Lung (tissue), 12 donors: Measurements from ENCODE around the gene B3GALNT2. TPM values are rescaled to one million over a fixed set of nuclear protein-coding genes. Genes with fewer than 3 reads are reported as not detected.

ENCODE experiments used
- ATAC-seq: fragments of 200-7000 bp; cut with Tn5 transposase; one replicate; pipeline ENCODE4 v1.9.1; 2020; ENCODE audit warnings: moderate number of reproducible peaks; ENCODE audit not compliant: insufficient read depth, low FRiP score
- DNase-seq, 3 donors: peaks; one replicate each; pipeline ENCODE4 v3.0.0-alpha.2; 2013 to 2017
- H3K27ac ChIP-seq, 2 donors: one replicate each; pipeline ENCODE4 v1.5.1; 2013; ENCODE audit warnings: mild to moderate bottlenecking in 2 of 2, moderate library complexity in 2 of 2, control low read depth in 1 of 2, inconsistent platforms in 1 of 2, low read depth in 1 of 2, low read length in 1 of 2
- H3K27me3 ChIP-seq, 3 donors: one replicate each; pipeline ENCODE4 v1.5.1; 2013; ENCODE audit warnings: low read length in 2 of 3; ENCODE audit not compliant: control insufficient read depth in 3 of 3, insufficient read depth in 3 of 3
- H3K36me3 ChIP-seq, 4 donors: one replicate each; pipeline ENCODE4 v1.5.1; 2013; ENCODE audit warnings: low read length in 4 of 4, mild to moderate bottlenecking in 1 of 4, moderate library complexity in 1 of 4; ENCODE audit not compliant: control insufficient read depth in 4 of 4, insufficient read depth in 4 of 4
- H3K4me1 ChIP-seq, 5 donors: one replicate each; pipeline ENCODE4 v1.5.1; 2013; ENCODE audit warnings: low read length in 5 of 5, mild to moderate bottlenecking in 2 of 5, moderate library complexity in 1 of 5; ENCODE audit not compliant: control insufficient read depth in 5 of 5, insufficient read depth in 5 of 5
- H3K4me3 ChIP-seq: one replicate; pipeline ENCODE4 v1.5.1; 2013; ENCODE audit warnings: mild to moderate bottlenecking, control low read depth, moderate library complexity
- H3K9ac ChIP-seq, 2 donors: one replicate each; pipeline ENCODE4 v1.5.1; 2013; ENCODE audit warnings: low read length in 2 of 2, control low read depth in 1 of 2; ENCODE audit not compliant: insufficient read depth in 1 of 2
- H3K9me3 ChIP-seq, 4 donors: one replicate each; pipeline ENCODE4 v1.5.1; 2013; ENCODE audit warnings: low read length in 3 of 4, mild to moderate bottlenecking in 1 of 4, moderate library complexity in 1 of 4; ENCODE audit not compliant: control insufficient read depth in 4 of 4, insufficient read depth in 3 of 4
- WGBS, 2 donors: extraction: QIAGEN DNeasy Blood & Tissue Kit; methylation state at CpG; one replicate each; pipeline ENCODE4 v1.1.7; 2013; 5-methylcytosine and 5-hydroxymethylcytosine counted together
- polyA plus RNA-seq, 2 donors: library from polyadenylated mRNA; stranded (reverse); fragments of 200-250 nt; gene quantifications; one replicate each; pipeline ENCODE4 v1.2.1, GENCODE V29; 2013
- total RNA-seq, 2 donors: library from RNA; depleted of rRNA in 1 of 2; stranded (reverse); fragments of >200 nt in 1 of 2; gene quantifications; one replicate each; pipeline ENCODE4 v1.2.1, GENCODE V29; 2014 to 2021
- TF ChIP-seq, protein P1 (sequence below): IDR thresholded peaks from 2 replicates; pipeline ENCODE4 v1.5.1; 2012; ENCODE audit warnings: mild to moderate bottlenecking; ENCODE audit errors: control extremely low read depth, extremely low read depth
- donor health status: control.
- donor health status: control.
- donor health status: Bipolar disorder and iron deficiency.
- donor health status: healthy.
- donor health status: DM: yes; HTN: yes; CAD: no.

The B3GALNT2 gene
- total and polyA plus RNA-seq, 4 donors, result 2.3 to 30.8 (median 11.3) TPM

DNA sequence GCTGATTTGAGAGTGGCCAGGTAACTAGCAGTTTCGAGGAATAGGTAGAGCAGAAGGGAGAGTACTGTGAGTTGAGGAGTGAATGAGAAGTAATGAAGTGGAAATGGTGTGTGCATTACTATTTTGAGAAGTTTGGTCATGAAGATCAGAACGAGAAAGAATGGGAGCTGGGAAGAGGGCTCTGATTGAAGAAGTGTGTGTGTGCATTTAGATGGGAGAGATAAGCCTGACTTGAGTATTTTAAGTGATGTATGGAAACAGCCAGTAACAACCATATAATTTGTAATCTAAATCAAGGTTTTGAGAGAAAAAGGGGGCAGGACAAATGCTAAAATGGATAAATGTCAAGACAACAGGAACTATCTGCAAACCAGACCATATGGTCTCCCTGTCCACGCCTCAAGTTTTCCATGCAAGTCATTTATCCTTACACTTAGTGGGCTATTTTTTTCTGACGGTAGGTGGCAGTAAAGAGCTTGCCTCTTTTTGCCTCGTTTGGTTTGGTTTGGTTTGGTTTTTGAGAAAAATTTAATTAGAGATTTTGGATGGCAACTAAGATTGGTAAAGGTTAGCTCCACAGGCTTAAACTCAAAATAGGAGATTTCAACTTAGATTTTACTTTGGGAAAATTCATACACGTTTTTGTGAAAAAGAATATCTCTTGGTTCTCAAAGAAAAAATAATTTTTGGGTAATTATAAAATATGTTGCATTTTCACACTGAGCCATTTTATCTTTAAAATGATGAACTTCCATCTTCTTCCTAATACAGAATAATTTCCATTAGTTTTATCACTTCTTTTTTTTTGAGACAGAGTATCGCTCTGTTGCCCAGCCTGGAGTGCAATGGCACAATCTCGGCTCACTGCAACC, 9.5 kb upstream of the B3GALNT2 start:
- no peaks in the 10 kb centered on the region for H3K4me1 ChIP-seq
- no peak for ATAC-seq
- peak in 2 of 3 donors; percentile 86 to 88 for DNase-seq
- H3K9me3 ChIP-seq, result no peaks in the 10 kb centered on the region
- no peaks in the 10 kb centered on the region for H3K36me3 ChIP-seq
- no peak overlapping the region for H3K4me3 ChIP-seq
- no peak overlapping the region for H3K9ac ChIP-seq
- no peak overlapping the region for H3K27ac ChIP-seq
- 37 to 38% methylated on average over 8 of the region's 8 CpGs for WGBS, 2 donors
- H3K27me3 ChIP-seq, result no peaks in the 10 kb centered on the region
- TF ChIP-seq, protein P1, sequence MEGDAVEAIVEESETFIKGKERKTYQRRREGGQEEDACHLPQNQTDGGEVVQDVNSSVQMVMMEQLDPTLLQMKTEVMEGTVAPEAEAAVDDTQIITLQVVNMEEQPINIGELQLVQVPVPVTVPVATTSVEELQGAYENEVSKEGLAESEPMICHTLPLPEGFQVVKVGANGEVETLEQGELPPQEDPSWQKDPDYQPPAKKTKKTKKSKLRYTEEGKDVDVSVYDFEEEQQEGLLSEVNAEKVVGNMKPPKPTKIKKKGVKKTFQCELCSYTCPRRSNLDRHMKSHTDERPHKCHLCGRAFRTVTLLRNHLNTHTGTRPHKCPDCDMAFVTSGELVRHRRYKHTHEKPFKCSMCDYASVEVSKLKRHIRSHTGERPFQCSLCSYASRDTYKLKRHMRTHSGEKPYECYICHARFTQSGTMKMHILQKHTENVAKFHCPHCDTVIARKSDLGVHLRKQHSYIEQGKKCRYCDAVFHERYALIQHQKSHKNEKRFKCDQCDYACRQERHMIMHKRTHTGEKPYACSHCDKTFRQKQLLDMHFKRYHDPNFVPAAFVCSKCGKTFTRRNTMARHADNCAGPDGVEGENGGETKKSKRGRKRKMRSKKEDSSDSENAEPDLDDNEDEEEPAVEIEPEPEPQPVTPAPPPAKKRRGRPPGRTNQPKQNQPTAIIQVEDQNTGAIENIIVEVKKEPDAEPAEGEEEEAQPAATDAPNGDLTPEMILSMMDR, result peak; percentile 83

DNA sequence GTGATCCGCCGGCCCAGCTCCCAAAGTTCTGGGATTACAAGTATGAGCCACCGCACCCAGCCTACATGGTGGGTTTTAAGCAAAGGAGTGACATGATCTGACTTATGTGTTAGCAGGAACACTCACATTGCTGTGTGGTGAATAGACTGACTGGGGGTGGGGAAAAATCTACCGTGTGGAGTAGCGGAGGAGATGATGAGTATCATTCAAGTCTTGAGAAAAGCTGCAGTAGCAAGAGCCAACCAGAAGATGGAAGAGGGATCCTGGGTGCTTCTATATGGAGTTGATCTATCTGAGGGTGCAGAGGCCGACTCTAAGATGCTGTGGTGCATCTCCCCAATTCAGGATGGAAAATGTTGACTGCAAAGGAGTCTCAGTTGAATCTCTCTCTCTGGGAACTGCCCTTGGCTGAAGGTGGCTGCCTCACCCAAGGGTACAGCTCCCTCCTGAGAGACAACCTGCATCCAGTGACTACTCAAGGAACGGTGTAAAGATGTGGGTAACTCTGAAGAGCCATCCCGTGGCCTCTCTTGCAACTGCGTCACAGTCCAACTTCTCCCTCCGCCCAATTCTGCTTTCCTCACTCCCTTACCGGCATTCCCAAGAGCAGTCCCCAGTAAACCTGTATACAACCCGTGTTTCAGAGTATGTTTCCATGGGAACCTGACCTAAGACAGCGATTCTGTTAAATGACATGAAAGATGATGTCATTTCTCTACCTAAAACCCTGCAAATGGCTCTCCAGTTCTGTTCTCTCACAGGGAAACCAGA, 7.4 kb upstream of the B3GALNT2 start:
- 69 to 82% methylated on average over 13 of the region's 13 CpGs for WGBS, 2 donors
- H3K4me3 ChIP-seq, result no peak overlapping the region
- no peak for ATAC-seq
- no peak overlapping the region for H3K9ac ChIP-seq
- H3K36me3 ChIP-seq, result no peaks in the 10 kb centered on the region
- H3K27ac ChIP-seq, result no peak overlapping the region
- H3K4me1 ChIP-seq, result no peaks in the 10 kb centered on the region
- TF ChIP-seq, protein P1, result no peak
- H3K9me3 ChIP-seq, result no peaks in the 10 kb centered on the region
- no peaks in the 10 kb centered on the region for H3K27me3 ChIP-seq
- DNase-seq, result no peak

DNA sequence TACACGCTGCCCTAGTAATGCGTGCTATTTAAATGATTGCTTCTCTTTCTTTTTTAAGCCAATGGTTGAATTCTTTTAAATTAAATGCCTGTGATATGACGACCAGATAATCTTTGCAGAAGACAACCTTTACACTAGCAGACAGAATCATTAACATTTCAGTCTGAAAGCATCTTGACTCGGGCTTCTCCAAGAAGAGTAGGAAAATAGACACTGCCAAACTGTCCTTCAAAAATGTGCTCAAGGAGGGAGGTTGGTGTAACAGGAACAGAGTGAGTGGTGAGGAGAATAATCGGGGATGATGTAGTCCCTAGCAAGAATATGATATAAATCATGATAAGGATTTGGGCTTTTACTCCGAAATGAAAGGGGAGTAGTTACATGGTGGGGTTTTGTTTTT, 6.6 kb upstream of the B3GALNT2 start:
- Histone ChIP-seq H3K27ac (no peak overlapping the region), H3K36me3 (no peaks in the 10 kb centered on the region), H3K27me3 (no peaks in the 10 kb centered on the region), H3K9me3 (no peaks in the 10 kb centered on the region), H3K4me1 (no peaks in the 10 kb centered on the region), H3K4me3 (no peak overlapping the region), H3K9ac (no peak overlapping the region)
- 77 to 85% methylated on average over 6 of the region's 6 CpGs for WGBS, 2 donors
- no peak for DNase-seq
- ATAC-seq, result no peak
- TF ChIP-seq, protein P1, result no peak
